ENCODE results near the gene INTS15.

Gene INTS15

DNA sequence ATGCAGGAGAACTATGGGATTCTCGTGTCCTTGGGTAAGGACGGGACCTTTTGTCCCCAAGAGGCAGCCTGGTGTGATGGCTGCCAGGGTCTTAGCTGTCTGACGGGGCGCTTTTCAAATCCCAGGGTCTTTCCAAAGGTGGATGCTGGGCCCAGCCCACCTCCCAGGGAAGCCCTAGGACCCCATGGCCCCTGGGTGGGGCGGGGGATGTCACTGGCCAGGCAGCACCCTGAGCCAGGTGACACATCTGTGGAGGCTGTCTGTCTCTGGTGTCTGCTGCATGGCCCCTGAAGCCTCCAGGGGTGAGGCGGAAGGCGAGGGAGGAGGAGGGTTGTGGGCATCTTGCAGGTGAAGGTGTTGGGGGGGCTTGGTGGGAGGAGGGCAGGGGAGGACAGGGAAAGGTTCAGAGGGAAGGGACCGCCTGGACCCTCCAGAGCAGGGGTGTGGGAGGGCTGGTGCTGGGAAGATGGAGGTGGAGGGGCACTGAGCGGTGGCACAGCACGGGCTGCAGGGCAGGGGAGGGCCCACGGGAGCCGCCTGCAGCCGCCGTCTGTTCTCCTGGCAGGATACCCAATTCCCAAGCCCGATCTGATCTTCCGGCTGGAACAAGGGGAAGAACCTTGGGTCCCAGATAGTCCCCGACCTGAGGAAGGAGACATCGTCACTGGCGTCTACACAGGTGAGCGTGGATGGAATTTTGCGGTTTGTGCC is 54.2 kb downstream of the INTS15 start:
- no peak for DNase-seq

DNA sequence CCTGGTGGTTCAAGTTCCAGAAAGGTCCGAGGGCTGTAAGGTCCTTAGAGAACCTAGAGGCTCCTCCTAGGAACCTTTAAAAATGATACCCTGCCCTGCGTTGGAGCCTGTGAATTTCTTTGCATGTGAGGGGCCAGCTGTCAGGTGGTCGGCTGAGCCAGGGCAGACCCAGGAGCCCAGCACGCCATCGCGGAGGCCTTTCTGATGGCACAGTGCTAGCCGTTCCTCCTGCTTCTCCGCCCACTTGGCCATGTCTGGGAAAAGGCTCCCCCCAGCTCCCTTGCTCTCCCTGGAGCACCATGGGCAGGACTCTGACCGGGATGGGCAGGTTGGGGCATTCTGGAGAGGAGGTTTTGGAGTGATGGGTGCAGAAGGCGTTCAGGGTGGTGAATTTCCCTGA is 54.9 kb downstream of the INTS15 start:
- DNase-seq: no peak

DNA sequence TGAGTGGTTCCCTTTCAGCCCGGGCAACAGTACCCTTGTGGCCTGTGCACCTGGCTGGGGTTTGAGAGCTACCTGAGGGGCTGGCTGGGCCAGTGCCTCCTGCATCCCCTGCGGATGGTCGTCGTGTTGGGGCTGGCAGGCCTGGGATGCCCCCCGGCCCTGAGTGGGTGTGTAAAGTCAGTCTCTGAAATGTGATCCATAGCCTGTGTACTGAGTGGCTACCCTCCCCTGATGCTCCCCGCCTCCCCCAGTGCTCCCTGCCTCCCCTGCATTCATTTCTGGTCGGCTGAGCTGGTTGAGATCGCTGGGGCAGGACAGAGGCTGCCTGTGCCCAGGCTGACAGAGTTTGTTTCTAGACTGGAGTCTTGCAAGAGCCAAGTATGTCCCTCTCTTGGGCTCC is 56.6 kb downstream of the INTS15 start:
- no peak for DNase-seq

DNA sequence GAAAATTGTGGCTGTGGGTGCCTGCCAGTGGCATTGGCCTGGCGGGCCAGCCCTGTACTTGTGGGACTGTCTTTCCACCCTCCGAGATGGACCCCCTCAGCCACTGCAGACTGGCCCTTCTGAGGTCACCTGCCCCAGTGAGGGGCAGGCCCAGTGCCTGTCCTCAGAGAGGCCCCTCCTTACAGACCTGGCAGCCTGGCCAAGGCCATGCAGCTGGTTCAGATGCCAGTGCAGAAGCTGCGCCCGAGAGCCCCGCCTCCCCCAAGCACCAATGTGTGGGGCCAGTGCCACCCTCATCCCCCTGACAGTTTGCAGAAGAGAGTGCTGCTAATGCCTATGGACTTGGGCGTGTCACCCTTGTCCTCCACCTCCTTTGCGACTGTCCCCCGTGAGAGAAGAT is 57.3 kb downstream of the INTS15 start:
- no peak for DNase-seq

DNA sequence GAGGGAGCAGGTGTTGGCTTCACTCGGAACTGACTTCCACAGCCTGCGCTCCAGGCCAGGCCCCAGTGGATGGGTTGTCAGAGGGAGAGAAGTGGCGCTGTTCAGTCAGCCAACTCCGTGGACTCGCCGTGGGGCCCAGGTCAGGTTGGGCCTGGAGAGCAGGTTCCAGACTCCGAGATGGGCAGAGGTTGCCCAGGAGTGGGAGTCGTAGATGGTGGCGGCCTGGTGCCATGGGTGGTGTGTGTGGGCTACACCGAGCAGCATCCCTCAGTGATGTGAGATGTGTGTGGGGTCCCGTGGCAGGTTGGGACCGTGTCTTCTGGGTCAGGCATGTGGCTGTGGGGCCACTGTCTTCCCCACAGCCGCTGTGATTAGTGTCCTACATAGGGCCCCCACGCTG is 57.7 kb downstream of the INTS15 start:
- DNase-seq: no peak

DNA sequence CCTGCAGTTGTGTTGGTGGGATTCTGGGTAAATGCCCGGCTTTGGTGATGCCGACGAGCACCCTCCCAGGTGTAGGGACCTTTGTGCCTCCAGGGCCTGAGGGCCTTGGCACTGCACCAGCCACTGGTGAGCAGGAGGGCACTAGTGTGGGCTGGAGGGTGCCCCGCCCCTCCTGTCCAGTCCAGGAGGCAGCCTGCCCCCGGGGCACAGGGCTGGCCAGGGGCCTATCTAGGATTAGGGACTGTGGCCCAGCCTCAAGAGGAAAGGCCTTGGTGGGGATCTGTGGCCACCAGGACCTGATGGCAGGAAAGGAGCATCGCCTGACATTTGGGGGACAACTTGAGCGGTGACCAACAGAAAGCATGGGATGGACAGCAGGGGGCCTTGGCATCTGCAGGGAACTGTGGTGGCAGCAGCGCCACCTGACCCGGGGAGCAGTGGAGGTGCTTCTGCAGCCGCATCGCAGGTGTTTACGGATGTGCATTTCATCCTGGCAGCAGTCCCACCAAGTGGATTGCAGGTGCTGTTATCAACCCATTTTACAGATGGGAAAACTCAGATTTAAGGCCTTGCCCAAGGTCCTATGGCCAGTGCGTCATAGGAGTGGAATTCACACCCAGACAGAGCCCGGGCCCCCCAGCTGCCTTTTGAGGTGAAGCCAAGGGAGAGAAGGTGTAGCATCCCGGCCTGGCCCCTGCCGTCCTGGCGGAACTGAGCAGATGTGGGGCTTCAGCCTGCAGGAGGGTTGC is 58.4 kb downstream of the INTS15 start:
- no peak for DNase-seq

DNA sequence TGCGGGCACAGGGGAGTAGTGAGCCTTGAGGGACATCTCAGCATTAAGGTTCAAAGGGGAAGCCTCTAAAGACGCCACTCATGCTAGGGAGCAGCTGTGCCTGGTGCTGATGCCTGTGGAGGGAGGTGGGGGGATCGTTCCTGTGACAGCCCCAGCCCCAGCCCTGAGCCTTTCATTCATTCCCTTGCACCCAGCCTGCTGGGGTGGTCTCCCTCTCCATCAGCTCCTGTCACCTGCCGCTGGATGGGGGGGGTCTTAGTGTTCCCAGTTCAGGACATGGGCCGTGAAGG is 58.9 kb downstream of the INTS15 start:
- DNase-seq: no peak

DNA sequence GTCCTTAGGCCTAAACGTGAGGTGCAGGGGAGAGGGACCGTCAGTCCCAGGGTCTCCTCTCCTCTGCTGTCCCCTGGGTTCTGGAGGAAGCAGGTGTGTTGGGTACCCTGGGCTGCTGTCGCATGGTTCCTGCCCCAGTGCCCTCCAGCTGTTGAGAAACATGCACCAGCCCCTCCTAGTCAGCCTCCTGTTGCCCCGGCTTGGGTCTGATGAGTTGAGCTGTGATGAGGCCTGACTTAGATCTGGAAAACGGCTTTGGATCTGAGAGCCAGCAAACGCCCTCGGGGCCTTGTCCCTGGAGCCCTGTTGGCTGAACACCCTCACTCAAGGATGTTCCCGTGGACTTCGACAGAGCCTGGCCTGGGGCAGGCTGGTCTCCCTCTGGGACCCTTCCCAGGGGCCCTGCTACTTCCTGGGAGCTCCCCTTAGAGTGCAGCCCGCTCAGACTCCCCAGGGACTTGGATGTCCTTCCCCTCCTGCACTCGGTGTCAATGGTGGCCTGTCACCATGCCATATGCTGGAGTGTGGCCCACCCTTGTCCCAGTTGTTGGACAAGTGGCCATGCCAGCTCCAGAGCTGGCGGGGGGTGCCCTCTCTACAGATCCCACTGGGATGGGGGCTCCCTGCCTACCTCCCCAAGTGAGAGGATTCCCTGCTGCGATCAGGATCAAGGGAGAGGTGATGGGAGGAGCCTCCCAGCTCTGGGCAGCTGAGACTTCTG is 59.6 kb downstream of the INTS15 start:
- no peak for DNase-seq

DNA sequence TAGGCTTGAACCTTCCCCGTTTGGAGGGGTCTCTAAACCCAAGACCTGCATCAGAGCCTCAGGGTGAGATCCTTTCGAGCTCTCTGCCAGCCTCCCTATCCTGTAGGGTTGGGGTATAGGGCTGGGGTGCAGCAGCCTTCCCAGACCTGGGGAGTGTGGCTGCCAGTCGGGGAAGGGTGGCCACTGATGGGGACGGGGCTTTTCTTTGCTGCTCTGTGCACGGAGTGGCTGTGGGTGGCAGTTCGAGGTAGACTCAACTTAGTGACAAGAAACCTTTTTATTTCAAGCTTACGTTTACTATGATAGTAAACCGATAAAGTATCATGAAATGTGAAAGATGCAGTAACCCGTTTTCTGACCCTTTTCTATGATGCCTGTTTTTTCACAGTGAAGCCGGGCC is 60.3 kb downstream of the INTS15 start:
- DNase-seq: no peak

DNA sequence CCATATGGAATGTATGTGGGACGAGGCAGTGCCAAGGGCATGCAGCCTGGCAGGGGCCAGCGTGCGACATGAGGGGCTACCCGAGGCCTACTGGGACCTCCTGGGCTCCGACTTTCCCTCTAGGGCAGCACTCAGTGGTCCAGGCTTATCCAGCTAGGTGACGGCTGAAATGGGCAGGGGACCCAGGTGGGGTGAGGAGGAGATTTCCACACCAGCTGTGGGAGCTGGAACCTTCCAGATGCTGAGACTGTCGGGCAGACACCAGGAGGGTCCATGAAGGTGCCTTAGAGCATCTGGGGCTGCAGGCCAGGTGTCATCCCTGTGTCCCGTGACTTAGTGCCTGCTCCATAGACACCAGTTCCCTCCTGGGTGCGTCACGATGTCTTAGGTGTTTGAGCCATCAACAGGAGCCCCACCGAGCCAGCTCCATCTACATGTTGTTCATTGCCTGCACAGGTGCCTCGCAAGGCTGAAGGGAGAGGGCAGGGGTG is 60.7 kb downstream of the INTS15 start:
- no peak for DNase-seq

DNA sequence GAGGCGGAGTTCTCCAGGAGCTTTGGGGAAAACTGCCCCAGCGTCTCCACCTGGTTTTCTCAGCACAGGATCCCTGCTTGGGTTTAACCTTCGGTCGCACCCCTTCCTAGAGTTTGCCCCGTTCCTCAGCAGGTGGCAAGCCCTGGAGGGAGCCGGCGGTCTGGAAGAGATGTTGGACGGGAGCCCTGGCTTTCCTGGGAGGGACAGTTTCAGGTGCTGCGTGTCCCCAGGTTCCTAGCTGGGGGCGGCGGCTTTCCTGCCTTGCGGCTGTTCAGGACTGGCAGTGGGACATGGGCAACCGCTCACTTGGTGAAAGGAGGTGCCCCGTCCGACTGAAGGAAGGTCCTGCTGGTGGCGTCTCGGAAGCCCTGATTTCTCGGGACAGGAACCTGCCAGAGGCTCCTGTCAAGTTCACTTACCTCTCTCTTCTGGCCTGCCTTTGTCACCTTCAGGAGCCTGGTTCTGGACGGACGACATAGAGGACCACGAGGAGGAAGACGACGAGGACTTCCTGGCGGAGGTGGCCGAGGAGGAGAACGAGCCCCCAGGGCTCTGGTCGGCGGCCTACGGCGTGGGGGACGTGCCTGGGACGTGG is 62.1 kb downstream of the INTS15 start:
- no peak for DNase-seq

DNA sequence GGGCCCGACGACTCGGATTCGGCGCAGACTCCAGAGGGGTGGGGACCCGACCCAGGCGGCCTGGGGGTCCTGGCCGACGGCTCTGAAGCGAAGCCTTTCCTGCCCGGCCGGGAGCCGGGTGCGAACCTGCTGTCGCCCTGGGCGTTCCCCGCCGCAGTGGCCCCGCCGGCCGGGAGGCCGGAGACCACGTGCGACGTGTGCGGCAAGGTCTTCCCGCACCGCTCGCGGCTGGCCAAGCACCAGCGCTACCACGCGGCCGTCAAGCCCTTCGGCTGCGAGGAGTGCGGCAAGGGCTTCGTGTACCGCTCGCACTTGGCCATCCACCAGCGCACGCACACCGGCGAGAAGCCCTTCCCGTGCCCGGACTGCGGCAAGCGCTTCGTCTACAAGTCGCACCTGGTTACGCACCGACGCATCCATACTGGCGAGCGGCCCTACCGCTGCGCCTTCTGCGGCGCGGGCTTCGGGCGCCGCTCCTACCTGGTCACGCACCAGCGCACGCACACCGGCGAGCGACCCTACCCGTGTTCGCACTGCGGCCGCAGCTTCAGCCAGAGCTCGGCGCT is 62.7 kb downstream of the INTS15 start:
- no peak for DNase-seq

DNA sequence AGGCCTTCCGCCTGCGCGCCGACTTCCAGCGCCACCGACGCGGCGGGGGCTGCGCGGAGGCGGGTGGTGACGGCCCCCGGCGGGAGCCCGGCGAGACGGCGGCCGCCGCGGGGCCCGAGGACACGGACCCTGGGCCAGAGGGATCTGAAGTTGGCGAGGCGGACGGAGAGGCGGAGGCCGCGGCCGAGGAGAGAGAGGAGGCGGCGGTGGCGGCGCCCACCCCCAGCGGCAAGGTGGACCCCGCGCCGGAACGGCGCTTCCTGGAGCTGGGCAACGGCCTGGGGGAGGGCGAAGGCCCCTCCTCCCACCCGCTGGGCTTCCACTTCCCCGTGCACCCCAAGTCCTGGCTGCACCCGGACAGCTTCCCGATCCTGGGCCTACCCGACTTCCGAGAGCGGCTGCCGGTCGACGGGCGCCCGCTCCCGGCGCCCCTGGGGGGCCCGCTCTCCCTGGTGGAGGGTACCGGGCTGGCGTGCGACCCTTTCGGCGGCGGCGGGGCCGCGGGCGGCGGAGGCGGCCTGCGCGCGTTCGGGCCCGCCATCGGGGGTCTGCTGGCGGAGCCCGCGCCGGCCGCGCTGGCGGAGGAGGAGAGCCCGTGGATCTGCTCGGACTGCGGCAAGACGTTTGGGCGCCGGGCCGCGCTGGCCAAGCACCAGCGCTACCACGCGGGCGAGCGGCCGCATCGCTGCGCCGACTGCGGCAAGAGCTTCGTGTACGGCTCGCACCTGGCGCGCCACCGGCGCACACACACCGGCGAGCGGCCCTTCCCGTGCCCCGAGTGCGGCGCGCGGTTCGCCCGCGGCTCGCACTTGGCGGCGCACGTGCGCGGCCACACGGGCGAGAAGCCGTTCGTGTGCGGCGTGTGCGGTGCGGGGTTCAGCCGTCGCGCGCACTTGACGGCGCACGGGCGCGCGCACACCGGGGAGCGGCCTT is 63.5 kb downstream of the INTS15 start:
- DNase-seq: no peak

DNA sequence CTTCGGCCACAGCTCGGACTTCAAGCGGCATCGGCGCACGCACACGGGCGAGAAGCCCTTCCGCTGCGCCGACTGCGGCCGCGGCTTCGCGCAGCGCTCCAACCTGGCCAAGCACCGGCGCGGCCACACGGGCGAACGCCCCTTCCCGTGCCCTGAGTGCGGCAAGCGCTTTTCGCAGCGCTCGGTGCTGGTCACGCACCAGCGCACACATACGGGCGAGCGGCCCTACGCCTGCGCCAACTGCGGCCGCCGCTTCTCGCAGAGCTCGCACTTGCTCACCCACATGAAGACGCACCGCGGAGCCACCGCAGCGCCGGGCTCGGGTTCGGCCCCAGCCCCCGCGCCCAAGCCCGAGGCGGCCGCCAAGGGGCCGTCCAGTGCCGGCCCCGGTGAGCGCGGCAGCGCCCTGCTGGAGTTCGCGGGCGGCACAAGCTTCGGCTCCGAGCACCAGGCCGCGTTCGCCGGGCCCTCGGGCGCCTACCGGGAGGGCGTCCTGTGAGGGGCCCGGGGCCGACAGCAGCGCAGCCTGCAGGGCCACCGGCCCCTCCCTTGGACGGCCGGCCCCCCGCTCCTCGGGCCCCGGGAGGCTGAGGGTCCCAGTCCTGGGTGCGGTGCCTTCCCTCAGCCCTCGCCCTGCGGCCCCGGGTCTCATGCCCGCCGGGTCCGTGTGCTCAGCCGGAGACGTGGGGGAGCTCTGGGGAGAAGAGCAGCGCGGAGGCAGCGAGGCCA is 64.5 kb downstream of the INTS15 start:
- DNase-seq: no peak

DNA sequence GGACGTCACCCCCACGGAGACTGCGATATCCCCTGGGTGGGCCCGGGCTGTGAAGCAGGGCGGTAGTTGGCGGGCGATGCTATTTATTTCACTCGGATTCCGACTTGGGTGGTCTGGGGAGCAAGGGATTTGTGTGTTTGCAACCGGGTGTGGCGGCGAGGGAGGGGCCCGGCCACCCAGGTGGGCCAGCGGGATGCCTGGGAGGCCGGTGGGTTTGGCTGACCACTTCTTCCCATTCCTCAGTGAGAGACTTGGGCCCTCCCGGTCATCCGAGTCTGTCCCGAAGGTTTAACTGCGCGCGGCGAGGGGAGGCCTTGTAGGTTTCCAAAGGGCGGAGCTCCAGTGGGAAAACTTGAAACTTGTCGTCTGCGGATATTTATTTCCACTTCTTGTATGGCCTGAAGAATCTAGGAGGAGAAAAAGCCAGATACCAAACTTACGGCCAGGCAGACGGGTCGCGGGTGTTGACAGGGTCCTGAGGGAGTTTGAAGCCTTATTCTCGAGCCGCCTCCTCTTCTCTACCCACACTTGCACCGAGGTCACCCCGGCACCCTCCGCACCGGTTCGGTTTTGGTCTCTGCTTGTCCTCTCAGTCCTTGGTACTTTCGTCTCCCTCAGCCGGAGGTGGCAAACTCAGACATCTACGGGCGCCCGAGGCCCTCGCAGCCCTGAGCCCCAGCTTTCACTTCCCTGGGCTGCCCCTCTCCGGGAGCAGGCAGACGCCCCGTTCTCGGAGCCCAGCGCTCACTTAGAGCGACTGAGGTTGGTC is 65.2 kb downstream of the INTS15 start:
- no peak for DNase-seq

DNA sequence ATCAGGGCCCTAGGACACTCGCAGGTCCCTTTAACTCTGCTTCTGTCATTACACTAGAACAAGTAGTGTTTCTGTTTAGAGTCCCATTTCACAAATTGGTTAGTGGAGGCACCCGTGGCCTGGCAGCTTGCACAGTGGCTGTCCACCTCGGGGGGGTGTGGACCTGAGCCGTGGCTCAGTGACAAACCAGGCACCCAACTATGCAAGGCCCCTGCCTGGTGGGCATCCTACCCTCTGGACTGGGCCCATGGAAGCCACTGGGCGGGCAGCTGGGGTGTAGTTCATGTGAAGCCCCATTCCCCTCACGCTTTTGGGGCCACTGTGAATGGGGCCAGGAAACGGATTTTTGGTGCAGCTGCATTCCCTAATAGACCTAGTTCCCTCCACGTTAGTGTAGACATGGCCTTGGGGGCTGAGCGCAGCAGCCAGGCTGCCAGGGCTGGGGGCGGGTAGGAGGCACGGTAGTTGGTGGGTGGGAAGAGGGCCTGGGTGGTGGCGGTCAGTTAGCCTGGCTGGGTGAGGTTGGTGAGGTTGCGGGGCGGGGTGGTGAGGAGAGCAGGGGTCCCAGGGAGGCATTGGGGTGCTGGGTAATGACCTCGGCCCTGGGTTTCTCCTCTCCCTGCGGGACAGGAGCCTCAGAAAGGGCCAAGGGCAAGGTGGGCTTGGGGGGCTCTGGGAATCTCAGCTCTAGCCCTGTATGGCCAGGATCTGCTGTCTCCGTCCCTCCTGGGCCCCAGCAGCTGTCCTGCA is 66.0 kb downstream of the INTS15 start:
- no peak for DNase-seq

DNA sequence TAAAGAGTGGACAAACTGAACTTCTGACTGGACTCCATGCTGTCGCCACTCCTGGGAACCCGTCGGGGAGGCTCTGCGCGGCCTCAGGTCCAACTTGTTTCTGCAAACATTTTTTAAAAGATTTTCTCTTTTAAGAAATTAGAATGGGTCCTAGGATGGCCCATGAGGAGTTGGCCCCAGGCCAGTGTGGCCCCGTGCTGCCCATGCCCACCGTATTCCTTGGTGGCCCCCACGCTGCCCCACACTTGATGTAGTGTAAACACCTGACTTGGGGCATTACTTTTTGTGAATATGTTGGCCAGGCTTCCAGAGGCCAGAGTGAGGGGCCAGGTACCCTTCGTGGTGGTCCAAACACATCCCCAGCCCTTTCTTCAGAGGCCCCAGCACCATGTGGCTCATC is 66.6 kb downstream of the INTS15 start:
- no peak for DNase-seq

Measured in activated CD8-positive, alpha-beta memory T cell treated with anti-CD3 and anti-CD28 coated beads, Interleukin-2, amount 50 U/mL, for 4 hours (primary cell).